ENCODE results near the gene GHITM.

The GHITM gene

DNA sequence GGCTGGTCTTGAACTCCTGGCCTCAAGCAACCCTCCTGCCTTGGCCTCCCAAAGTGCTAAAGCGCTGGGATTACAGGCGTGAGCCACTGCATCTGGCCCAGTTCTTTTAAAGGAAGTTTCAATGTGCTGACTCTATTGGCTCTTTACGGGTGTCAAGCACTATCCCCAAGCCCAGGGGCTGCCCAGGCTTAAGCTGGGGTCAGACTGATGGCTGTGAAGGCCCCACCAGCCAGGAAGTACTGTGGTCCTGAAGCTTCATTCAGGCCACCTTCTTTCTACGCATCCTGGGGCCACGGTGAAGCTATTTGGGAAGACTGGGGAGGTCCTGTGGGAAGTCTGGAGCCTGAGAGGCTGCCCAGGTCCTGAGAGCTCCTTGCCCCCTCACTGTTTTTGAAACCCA is 42.3 kb downstream of the GHITM start:
- Histone ChIP-seq H3K4me3 (ENCODE audit: low read length) (no peak overlapping the region), H3K9me3 (ENCODE audit: control insufficient read depth, low read length) (no peaks in the 10 kb centered on the region), H3K4me1 (ENCODE audit: control insufficient read depth, insufficient read depth, low read length) (no peaks in the 10 kb centered on the region), H3K36me3 (ENCODE audit: control insufficient read depth, insufficient read depth, low read length) (no peaks in the 10 kb centered on the region), H3K27me3 (ENCODE audit: control insufficient read depth, insufficient read depth, low read length) (no peaks in the 10 kb centered on the region), H3K9ac (ENCODE audit: low read length) (no peak overlapping the region)

DNA sequence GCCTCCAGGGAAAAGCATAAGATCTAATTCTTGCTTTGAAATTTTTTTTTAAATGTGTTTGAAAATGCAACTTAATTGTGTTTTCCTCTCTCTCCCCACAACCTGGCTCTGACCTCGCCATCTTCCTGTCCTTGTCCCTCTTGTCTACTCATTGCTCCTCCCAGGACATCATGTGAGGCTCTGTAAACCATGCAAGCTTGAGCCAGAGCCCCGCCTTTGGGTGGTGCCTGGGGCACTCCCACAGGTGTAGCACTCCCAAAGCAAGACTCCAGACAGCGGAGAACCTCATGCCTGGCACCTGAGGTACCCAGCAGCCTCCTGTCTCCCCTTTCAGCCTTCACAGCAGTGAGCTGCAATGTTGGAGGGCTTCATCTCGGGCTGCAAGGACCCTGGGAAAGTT is 45.2 kb downstream of the GHITM start:
- no peaks in the 10 kb centered on the region for H3K27me3 ChIP-seq (ENCODE audit: control insufficient read depth, insufficient read depth, low read length)
- H3K4me3 ChIP-seq (ENCODE audit: low read length) = no peak overlapping the region

DNA sequence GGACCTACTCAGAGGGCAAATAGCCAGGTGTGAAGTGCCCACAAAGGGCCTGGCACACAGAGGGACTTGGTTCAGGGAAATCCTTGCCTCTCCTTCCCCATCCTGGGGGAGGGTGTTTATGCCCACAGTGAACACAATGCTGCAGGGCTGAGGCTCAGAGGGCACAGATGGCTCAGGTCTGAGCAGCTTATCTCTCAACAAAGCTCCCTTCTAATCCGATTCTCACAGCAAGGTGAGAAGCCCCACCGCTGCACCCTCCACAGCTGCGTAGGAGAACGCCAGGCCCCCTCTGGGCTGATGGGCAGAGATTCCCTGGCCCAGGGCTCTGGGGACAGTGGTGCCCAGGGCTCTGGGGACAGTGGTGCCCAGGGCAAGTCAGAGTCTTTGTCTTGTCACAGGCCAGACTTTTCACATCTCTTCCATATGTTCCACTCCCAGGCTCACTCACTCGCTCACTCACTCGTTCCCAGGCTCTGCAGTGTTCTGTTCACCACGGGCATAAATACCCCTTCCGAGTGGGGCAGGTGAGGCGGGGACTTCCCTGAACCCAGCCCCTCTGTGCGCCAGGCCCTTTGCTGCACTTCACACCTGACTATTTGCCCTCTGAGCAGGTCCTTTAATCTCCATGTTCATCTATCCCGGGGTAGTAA is 46.3 kb downstream of the GHITM start:
- Histone ChIP-seq H3K4me3 (ENCODE audit: low read length) (no peak overlapping the region), H3K9me3 (ENCODE audit: control insufficient read depth, low read length) (no peaks in the 10 kb centered on the region), H3K27me3 (ENCODE audit: control insufficient read depth, insufficient read depth, low read length) (no peaks in the 10 kb centered on the region)

More for the DNA sequence above, 45.2 kb downstream of the GHITM start:
- H3K9ac ChIP-seq (ENCODE audit: low read length) = no peak overlapping the region
- H3K36me3 ChIP-seq (ENCODE audit: control insufficient read depth, insufficient read depth, low read length) = no peaks in the 10 kb centered on the region
- H3K9me3 ChIP-seq (ENCODE audit: control insufficient read depth, low read length) = no peaks in the 10 kb centered on the region
- no peaks in the 10 kb centered on the region for H3K4me1 ChIP-seq (ENCODE audit: control insufficient read depth, insufficient read depth, low read length)

DNA sequence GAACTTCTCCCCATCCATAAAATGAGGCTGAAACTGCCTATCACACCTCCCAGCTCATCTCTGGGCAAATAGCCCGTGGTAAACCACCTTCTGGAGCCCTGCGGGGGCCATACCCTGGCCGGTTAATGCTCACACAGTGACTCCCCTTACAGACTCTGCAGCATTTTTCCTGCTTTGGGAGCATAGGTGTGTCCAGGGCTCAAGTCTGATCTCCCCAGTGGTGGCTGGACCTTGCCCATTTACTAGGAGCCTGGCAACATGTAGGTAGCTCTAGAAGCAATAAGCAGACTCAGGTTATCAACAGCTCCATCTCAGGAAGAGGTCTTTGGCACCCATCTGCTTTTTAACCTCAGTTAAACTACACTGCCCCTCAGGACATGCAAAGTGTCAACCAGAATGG is 49.5 kb downstream of the GHITM start:
- H3K4me3 ChIP-seq (ENCODE audit: low read length) = no peak overlapping the region
- H3K9me3 ChIP-seq (ENCODE audit: control insufficient read depth, low read length) = no peaks in the 10 kb centered on the region
- H3K27me3 ChIP-seq (ENCODE audit: control insufficient read depth, insufficient read depth, low read length) = peaks cover 15% of the 10 kb centered on the region
- no peaks in the 10 kb centered on the region for H3K4me1 ChIP-seq (ENCODE audit: control insufficient read depth, insufficient read depth, low read length)
- no peaks in the 10 kb centered on the region for H3K36me3 ChIP-seq (ENCODE audit: control insufficient read depth, insufficient read depth, low read length)
- no peak overlapping the region for H3K9ac ChIP-seq (ENCODE audit: low read length)

More for the DNA sequence above, 46.3 kb downstream of the GHITM start:
- Histone ChIP-seq H3K36me3 (ENCODE audit: control insufficient read depth, insufficient read depth, low read length) (no peaks in the 10 kb centered on the region), H3K4me1 (ENCODE audit: control insufficient read depth, insufficient read depth, low read length) (no peaks in the 10 kb centered on the region), H3K9ac (ENCODE audit: low read length) (no peak overlapping the region)

DNA sequence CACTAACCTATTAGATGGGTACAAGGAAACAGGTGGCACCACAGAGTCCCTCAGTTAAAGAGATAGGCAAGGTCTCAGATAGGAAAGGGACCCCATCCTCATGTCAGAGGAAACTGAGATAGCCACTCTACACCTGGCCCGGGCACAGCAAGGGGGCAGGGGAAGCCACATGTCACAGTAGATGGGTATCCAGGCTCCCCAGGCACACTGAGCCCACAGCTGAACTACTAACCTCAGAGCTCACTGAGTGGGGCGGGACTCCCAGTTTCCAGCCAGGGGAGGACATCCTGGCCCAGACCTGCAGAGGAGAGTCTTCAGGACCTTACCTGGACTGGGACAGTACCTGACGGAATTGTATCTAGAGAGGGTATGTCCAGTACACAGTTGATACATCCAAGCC is 51.3 kb downstream of the GHITM start:
- Histone ChIP-seq H3K4me1 (ENCODE audit: control insufficient read depth, insufficient read depth, low read length) (no peaks in the 10 kb centered on the region), H3K9ac (ENCODE audit: low read length) (no peak overlapping the region), H3K4me3 (ENCODE audit: low read length) (no peak overlapping the region), H3K36me3 (ENCODE audit: control insufficient read depth, insufficient read depth, low read length) (no peaks in the 10 kb centered on the region), H3K27me3 (ENCODE audit: control insufficient read depth, insufficient read depth, low read length) (peaks cover 33% of the 10 kb centered on the region), H3K9me3 (ENCODE audit: control insufficient read depth, low read length) (no peaks in the 10 kb centered on the region)

DNA sequence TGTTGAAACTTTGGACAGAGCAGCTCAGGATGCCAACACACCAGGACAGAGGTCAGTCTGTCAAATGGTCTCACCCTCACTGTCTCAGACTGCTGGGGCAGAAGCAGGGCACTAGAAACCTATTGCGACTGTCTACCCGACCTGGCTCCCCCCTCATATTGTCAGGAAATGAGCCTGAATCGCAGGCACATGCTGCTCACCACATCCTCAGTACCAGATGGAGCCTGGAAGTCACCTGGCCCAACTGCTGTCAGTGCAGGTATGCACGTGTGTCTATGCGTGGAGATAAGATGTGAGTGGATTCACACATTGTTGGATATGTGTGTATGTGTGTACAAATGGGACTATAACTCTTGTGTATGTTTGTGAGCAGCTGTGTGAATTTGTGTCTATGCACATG is 51.8 kb downstream of the GHITM start:
- H3K27me3 ChIP-seq (ENCODE audit: control insufficient read depth, insufficient read depth, low read length) = peaks cover 38% of the 10 kb centered on the region
- no peaks in the 10 kb centered on the region for H3K36me3 ChIP-seq (ENCODE audit: control insufficient read depth, insufficient read depth, low read length)
- H3K9me3 ChIP-seq (ENCODE audit: control insufficient read depth, low read length) = no peaks in the 10 kb centered on the region
- no peak overlapping the region for H3K4me3 ChIP-seq (ENCODE audit: low read length)
- H3K4me1 ChIP-seq (ENCODE audit: control insufficient read depth, insufficient read depth, low read length) = no peaks in the 10 kb centered on the region
- H3K9ac ChIP-seq (ENCODE audit: low read length) = no peak overlapping the region

DNA sequence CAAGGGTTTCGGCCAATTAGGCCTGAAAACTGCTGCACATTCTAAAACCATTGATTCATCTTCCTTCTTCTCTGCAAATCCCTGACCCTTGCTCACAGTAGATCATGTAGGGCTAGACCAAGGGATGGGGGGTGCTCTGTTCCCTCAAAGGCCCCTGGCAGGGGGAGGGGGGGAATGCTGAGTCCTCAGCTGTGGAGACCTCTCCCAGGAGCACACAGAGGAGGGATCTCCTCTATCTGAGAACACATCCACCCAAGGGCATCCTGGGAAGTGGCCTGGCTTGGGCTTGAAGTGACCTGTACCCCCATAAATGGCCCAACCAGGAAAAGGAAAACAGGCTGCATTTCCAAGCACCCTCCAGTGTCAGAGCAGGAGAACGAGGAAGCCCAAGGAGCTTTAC is 54.0 kb downstream of the GHITM start:
- Histone ChIP-seq H3K4me3 (ENCODE audit: low read length) (no peak overlapping the region), H3K36me3 (ENCODE audit: control insufficient read depth, insufficient read depth, low read length) (no peaks in the 10 kb centered on the region), H3K27me3 (ENCODE audit: control insufficient read depth, insufficient read depth, low read length) (peaks cover 58% of the 10 kb centered on the region), H3K9ac (ENCODE audit: low read length) (no peak overlapping the region), H3K4me1 (ENCODE audit: control insufficient read depth, insufficient read depth, low read length) (no peaks in the 10 kb centered on the region), H3K9me3 (ENCODE audit: control insufficient read depth, low read length) (no peaks in the 10 kb centered on the region)

DNA sequence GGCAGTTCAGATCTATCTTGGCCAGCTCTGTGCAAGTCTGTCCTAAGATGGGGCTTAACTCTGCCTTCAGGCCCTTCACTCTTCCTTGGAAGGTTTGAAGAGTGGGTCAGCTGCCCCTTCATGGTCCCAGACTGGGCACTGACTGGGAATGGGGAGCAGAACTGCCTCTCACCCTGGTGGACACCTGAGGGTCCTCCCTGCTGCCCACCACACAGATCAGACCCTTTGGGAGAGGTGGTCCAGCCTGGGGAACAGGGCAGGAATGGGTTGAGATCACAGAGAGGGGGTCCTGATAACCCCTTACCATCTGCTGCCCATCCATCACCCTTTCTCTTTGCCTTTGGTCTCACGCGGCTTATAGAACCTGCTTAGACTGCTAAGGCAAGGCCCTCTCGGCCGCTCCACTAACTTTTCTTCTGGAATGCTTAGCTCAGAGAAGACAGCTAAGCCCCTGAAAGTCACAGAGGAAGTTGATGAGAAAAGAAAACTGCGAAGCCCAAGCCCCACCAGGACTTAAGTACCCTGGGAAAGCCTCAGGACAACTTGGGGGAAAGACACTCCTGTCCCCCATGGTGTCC is 54.6 kb downstream of the GHITM start:
- Histone ChIP-seq H3K9me3 (ENCODE audit: control insufficient read depth, low read length) (no peaks in the 10 kb centered on the region), H3K9ac (ENCODE audit: low read length) (no peak overlapping the region), H3K4me1 (ENCODE audit: control insufficient read depth, insufficient read depth, low read length) (no peaks in the 10 kb centered on the region), H3K4me3 (ENCODE audit: low read length) (no peak overlapping the region), H3K27me3 (ENCODE audit: control insufficient read depth, insufficient read depth, low read length) (peaks cover 58% of the 10 kb centered on the region), H3K36me3 (ENCODE audit: control insufficient read depth, insufficient read depth, low read length) (no peaks in the 10 kb centered on the region)

DNA sequence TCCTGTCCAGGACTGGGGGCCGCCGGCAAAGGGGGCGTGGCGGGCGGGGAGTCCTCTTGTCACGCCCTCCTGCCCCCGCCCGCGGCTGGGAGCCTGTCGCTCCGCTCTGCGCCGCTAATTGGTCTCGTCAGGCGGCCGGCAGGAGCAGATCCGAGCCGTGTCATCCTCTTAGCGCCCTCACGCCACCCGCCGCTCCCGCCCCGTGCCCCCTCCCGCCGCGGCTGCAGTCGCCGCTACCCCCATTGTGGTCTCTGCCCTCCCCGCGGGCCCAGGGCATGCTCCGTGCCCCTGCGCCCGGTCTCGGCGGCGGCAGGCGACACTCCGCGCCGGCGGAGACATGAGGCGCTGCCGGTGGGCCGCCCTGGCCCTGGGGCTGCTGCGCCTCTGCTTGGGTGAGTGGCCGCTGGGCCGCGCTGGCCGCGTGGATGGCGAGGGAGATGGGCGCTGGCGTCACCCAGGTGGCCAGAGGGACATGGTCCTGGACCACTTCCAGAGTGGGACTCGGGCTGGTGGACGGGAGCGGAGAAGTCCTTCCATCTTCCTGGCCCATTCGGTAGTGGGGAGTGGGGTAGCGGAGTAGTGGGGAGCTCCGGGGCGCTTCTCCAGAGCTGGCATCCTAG is 55.2 kb downstream of the GHITM start, which contains the start of gene CDHR1:
TSS of gene CDHR1 (plus strand) at position 114 of the 620 bp plus-strand sequence. CDS start at position 338, 224 bp downstream.
- Histone ChIP-seq H3K9ac (ENCODE audit: low read length) (no peak within 1 kb of the TSS), H3K27me3 (ENCODE audit: control insufficient read depth, insufficient read depth, low read length) (peaks cover 58% of the 10 kb centered on the region)

DNA sequence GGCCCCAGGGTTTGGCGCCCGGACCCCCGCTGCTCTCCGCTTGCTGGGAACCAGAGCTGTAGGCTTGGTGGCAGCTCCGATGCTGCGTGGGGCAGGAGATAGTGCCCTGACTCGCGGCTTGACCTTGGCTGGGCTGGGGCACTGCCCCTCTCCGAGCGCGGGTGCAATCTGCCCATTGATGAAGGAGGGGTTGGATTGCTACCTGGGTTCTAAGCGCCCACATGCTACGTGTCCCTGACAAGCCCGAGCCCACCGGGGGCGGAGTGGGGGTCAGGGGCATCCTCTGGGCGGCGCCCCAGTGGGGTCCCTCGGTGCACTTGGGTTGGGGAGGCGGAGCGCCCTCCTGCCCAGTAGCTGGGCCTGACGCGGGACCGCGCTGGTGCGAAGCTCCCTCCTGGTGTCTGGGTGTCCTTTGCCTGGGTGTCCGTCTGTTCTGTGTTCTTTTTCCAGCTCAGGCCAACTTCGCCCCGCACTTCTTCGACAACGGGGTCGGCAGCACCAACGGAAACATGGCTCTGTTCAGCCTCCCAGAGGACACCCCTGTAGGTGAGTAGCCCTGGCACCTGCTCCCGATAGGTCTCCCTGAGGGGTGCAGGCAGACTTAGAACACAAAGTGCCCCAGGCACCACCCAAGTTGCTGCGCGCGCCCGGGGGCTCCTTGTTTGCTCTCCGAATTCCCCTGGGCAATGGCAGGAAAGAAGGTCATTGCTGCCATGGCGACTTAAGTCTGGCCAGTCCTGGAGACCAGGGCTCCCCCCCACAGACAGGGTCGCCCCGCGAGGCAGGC is 55.9 kb downstream of the GHITM start:
- Histone ChIP-seq H3K9me3 (ENCODE audit: control insufficient read depth, low read length) (no peaks in the 10 kb centered on the region), H3K4me3 (ENCODE audit: low read length) (no peak overlapping the region), H3K4me1 (ENCODE audit: control insufficient read depth, insufficient read depth, low read length) (no peaks in the 10 kb centered on the region), H3K9ac (ENCODE audit: low read length) (no peak overlapping the region), H3K36me3 (ENCODE audit: control insufficient read depth, insufficient read depth, low read length) (no peaks in the 10 kb centered on the region), H3K27me3 (ENCODE audit: control insufficient read depth, insufficient read depth, low read length) (peaks cover 58% of the 10 kb centered on the region)

More for the DNA sequence above, 55.2 kb downstream of the GHITM start, which contains the start of gene CDHR1:
- no peaks in the 10 kb centered on the region for H3K4me1 ChIP-seq (ENCODE audit: control insufficient read depth, insufficient read depth, low read length)
- H3K36me3 ChIP-seq (ENCODE audit: control insufficient read depth, insufficient read depth, low read length) = no peaks in the 10 kb centered on the region
- no peak within 1 kb of the TSS for H3K4me3 ChIP-seq (ENCODE audit: low read length)
- H3K9me3 ChIP-seq (ENCODE audit: control insufficient read depth, low read length) = no peaks in the 10 kb centered on the region

DNA sequence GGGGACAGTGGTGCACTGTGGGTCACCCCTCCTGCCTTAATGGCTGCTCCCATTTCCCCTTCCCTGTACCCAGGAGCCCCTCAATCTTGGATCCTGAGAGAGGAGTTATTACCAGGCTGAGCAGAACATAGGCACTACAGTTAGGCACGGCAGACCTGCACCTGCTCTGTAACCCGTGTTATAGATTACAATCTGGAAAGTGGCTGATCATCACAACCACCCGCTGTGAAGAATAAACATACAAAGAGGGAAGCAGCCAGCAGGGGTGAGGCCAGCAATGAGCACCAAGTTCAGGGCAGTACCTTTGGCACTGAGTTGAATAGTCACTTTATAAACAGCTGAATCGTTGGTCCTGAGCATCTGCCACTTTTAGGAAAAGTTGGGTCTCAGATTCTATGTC is 56.8 kb downstream of the GHITM start:
- Histone ChIP-seq H3K9me3 (ENCODE audit: control insufficient read depth, low read length) (no peaks in the 10 kb centered on the region), H3K4me1 (ENCODE audit: control insufficient read depth, insufficient read depth, low read length) (no peaks in the 10 kb centered on the region), H3K27me3 (ENCODE audit: control insufficient read depth, insufficient read depth, low read length) (peaks cover 58% of the 10 kb centered on the region), H3K9ac (ENCODE audit: low read length) (no peak overlapping the region), H3K36me3 (ENCODE audit: control insufficient read depth, insufficient read depth, low read length) (no peaks in the 10 kb centered on the region), H3K4me3 (ENCODE audit: low read length) (no peak overlapping the region)

DNA sequence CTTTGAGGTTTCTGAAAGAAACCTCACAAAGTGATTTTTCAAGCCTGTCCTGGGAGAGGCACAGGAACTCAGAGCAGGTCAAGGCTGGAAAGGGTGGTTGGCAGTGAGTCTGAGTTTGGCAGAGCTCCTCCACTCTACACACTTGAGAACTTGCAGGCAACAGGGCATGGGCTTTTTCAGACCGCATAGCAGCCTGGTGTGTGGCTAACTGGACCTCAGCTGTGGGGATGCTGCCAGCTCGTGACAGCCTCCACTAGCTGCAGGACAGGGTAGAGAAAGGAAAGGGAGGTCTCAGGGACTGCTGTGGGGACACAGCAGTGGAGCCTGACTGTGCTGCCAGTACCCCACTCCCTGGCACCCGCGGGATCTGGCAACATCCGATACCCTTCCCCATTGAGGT is 57.6 kb downstream of the GHITM start:
- H3K9me3 ChIP-seq (ENCODE audit: control insufficient read depth, low read length) = no peaks in the 10 kb centered on the region
- peaks cover 53% of the 10 kb centered on the region for H3K27me3 ChIP-seq (ENCODE audit: control insufficient read depth, insufficient read depth, low read length)
- H3K4me3 ChIP-seq (ENCODE audit: low read length) = no peak overlapping the region
- H3K4me1 ChIP-seq (ENCODE audit: control insufficient read depth, insufficient read depth, low read length) = no peaks in the 10 kb centered on the region
- no peak overlapping the region for H3K9ac ChIP-seq (ENCODE audit: low read length)
- H3K36me3 ChIP-seq (ENCODE audit: control insufficient read depth, insufficient read depth, low read length) = no peaks in the 10 kb centered on the region
